Smooth muscle cell (in vitro differentiated cells): ENCODE data around the gene ZNF609. TPM values are rescaled to one million over a fixed set of nuclear protein-coding genes. Genes with fewer than 3 reads are reported as not detected.

Experiments used
- DNase-seq: peaks from one replicate; lab custom pipeline; 2025; ENCODE audit not compliant: unreplicated experiment; lab: John Stamatoyannopoulos, UW
- H2AFZ ChIP-seq: fragments of 200-600 bp; sonication (generic); 2 replicates; pipeline ENCODE4 v1.6.0; 2016; ENCODE audit warnings: antibody characterized with exemption, low read depth, mild to moderate bottlenecking
- H3F3A ChIP-seq: fragments of 200-600 bp; sonication (generic); 2 replicates; pipeline ENCODE4 v1.6.0; 2017; ENCODE audit warnings: antibody characterized with exemption, low read depth
- H3K27ac ChIP-seq: fragments of 200-600 bp; sonication (generic); 2 replicates; pipeline ENCODE4 v1.5.1; 2016; ENCODE audit warnings: low read depth, mild to moderate bottlenecking
- H3K27me3 ChIP-seq: fragments of 200-600 bp; sonication (generic); 2 replicates; pipeline ENCODE4 v1.6.1; 2016; ENCODE audit warnings: low read depth, mild to moderate bottlenecking
- H3K36me3 ChIP-seq: fragments of 200-600 bp; sonication (generic); 2 replicates; pipeline ENCODE4 v1.5.1; 2016; ENCODE audit warnings: low read depth
- H3K4me1 ChIP-seq: fragments of 200-600 bp; sonication (generic); 2 replicates; pipeline ENCODE4 v1.5.1; 2016; ENCODE audit warnings: low read depth
- H3K4me2 ChIP-seq: fragments of 200-600 bp; sonication (generic); 2 replicates; pipeline ENCODE4 v1.6.0; 2016; ENCODE audit warnings: mild to moderate bottlenecking
- H3K4me3 ChIP-seq: fragments of 200-600 bp; sonication (generic); 2 replicates; pipeline ENCODE4 v1.5.1; 2016; ENCODE audit warnings: mild to moderate bottlenecking
- H3K79me2 ChIP-seq: fragments of 200-600 bp; sonication (generic); 2 replicates; pipeline ENCODE4 v1.6.0; 2016; ENCODE audit warnings: low read depth, mild to moderate bottlenecking
- H3K9ac ChIP-seq: fragments of 200-600 bp; sonication (generic); 2 replicates; pipeline ENCODE4 v1.6.0; 2016; ENCODE audit warnings: low read depth
- H3K9me3 ChIP-seq: fragments of 200-600 bp; sonication (generic); replicated peaks from 2 replicates; pipeline ENCODE4 v1.5.1; 2016; ENCODE audit warnings: low read depth
- H4K20me1 ChIP-seq: fragments of 200-600 bp; sonication (generic); 2 replicates; pipeline ENCODE4 v1.6.0; 2016; ENCODE audit warnings: low read depth
- CTCF ChIP-seq: fragments of 200-600 bp; sonication (generic); IDR thresholded peaks from 2 replicates; pipeline ENCODE4 v1.5.1; 2017; ENCODE audit warnings: borderline replicate concordance, mild to moderate bottlenecking, antibody characterized with exemption; ENCODE audit not compliant: insufficient read depth, poor library complexity, severe bottlenecking
- WGBS: methylation state at CpG from one replicate; pipeline ENCODE4 v1.1.7; 2016; ENCODE audit warnings: low lambda C conversion rate; 5-methylcytosine and 5-hydroxymethylcytosine counted together
- polyA plus RNA-seq: library from polyadenylated mRNA; unstranded; fragments of >200 nt; fragmentation: Nextera tagmentation; extraction: Ambion mirVana; gene quantifications from 2 replicates; pipeline ENCODE4 v1.2.1, GENCODE V29; 2016
- total RNA-seq: library from RNA; depleted of rRNA; stranded (reverse); fragments of >200 nt; gene quantifications from 2 replicates; pipeline ENCODE4 v1.2.3, GENCODE V29; 2014

The ZNF609 gene
- total and polyA plus RNA-seq, 2 experiments from 2014 or later = 9.9 to 15.6 TPM

- Histone ChIP-seq H3K79me2 (no peaks in the 10 kb centered on the region), H4K20me1 (peaks cover 9% of the 10 kb centered on the region), H3K4me2 (no peak overlapping the region)
These were observed 6.1 kb upstream of the ZNF609 start for GRCh38 chr15:64454282-64454681.

GRCh38 chr15:64455961-64456371 is 4.4 kb upstream of the ZNF609 start:
- no peak for DNase-seq
- Histone ChIP-seq H3K9ac (no peak overlapping the region), H3K4me2 (no peak overlapping the region), H3K79me2 (no peaks in the 10 kb centered on the region), H2AFZ (no peak overlapping the region), H3K27me3 (no peaks in the 10 kb centered on the region), H3F3A (peaks cover 19% of the 10 kb centered on the region), H3K36me3 (no peaks in the 10 kb centered on the region), H3K27ac (peak overlapping the region; percentile 4), H3K4me1 (peaks cover 40% of the 10 kb centered on the region), H3K4me3 (no peak overlapping the region), H3K9me3 (no peaks in the 10 kb centered on the region), H4K20me1 (peaks cover 5% of the 10 kb centered on the region)
- 88% methylated on average over 3 of the region's 3 CpGs for WGBS
- TF ChIP-seq CTCF = no peak

More at GRCh38 chr15:64454282-64454681, 6.1 kb upstream of the ZNF609 start:
- no peak for TF ChIP-seq CTCF
- no peak overlapping the region for H3K27ac ChIP-seq
- H3K9me3 ChIP-seq = no peaks in the 10 kb centered on the region
- H3K9ac ChIP-seq = no peak overlapping the region
- no peak overlapping the region for H2AFZ ChIP-seq
- H3K27me3 ChIP-seq = no peaks in the 10 kb centered on the region
- peaks cover 11% of the 10 kb centered on the region for H3F3A ChIP-seq
- H3K4me3 ChIP-seq = no peak overlapping the region
- no peak for DNase-seq
- H3K4me1 ChIP-seq = peaks cover 40% of the 10 kb centered on the region
- H3K36me3 ChIP-seq = no peaks in the 10 kb centered on the region

GRCh38 chr15:64456634-64457108 is 3.7 kb upstream of the ZNF609 start:
- DNase-seq = no peak
- 34% methylated on average over 1 of the region's 1 CpG for WGBS

More at GRCh38 chr15:64456634-64457108, 3.7 kb upstream of the ZNF609 start:
- no peaks in the 10 kb centered on the region for H3K27me3 ChIP-seq
- H3K9me3 ChIP-seq = no peaks in the 10 kb centered on the region
- no peak overlapping the region for H3K9ac ChIP-seq
- peaks cover 9% of the 10 kb centered on the region for H4K20me1 ChIP-seq
- H3K79me2 ChIP-seq = no peaks in the 10 kb centered on the region
- TF ChIP-seq CTCF = no peak
- H3K4me2 ChIP-seq = no peak overlapping the region
- H3F3A ChIP-seq = peaks cover 19% of the 10 kb centered on the region
- H3K4me1 ChIP-seq = peaks cover 40% of the 10 kb centered on the region
- H2AFZ ChIP-seq = no peak overlapping the region
- no peaks in the 10 kb centered on the region for H3K36me3 ChIP-seq
- H3K4me3 ChIP-seq = no peak overlapping the region
- H3K27ac ChIP-seq = peak overlapping the region; percentile 4
